BJ (cell line): ENCODE data around the gene RRP9. TPM values are rescaled to one million over a fixed set of nuclear protein-coding genes. Genes with fewer than 3 reads are reported as not detected.

Source experiments
- CTCF ChIA-PET: fragments of 350-600 bp; formaldehyde crosslinking; extraction: SDS; loops from one replicate; lab custom pipeline; 2021; ENCODE audit warnings: antibody characterized with exemption, inconsistent platforms; lab: Yijun Ruan, JAX
- POLR2A ChIA-PET: fragments of 300-600 bp; sonication (Branson Sonifier 250); formaldehyde crosslinking; extraction: SDS; loops from one replicate; lab custom pipeline; 2021; ENCODE audit warnings: antibody characterized with exemption; lab: Charles Lee
- DNase-seq: peaks from one replicate; pipeline ENCODE4 v3.0.0-alpha.2; 2011; ENCODE audit warnings: low read depth
- H3K27me3 ChIP-seq: 2 replicates; pipeline ENCODE4 v1.6.0; 2011; ENCODE audit warnings: low read length; ENCODE audit not compliant: control insufficient read depth, insufficient read depth
- H3K36me3 ChIP-seq: 2 replicates; pipeline ENCODE4 v1.5.1; 2011; ENCODE audit warnings: low read length; ENCODE audit not compliant: control insufficient read depth, insufficient read depth
- H3K4me3 ChIP-seq: 2 replicates; pipeline ENCODE4 v1.5.1; 2011; ENCODE audit warnings: low read depth, mild to moderate bottlenecking, control low read depth, low read length
- polyA plus RNA-seq: library from polyadenylated mRNA; depleted of rRNA; stranded (reverse); fragments of >200 nt; gene quantifications from 2 replicates; pipeline ENCODE4 v1.2.3, GENCODE V29; 2011
- TF ChIP-seq, protein P1 (sequence below): IDR thresholded peaks from 2 replicates; pipeline ENCODE4 v1.5.1; 2011; ENCODE audit warnings: low read depth, mild to moderate bottlenecking, control low read depth, inconsistent platforms, low read length, moderate library complexity; ENCODE audit not compliant: insufficient read depth

The RRP9 gene
- polyA plus RNA-seq, 1 experiment = 23.4 TPM

DNA sequence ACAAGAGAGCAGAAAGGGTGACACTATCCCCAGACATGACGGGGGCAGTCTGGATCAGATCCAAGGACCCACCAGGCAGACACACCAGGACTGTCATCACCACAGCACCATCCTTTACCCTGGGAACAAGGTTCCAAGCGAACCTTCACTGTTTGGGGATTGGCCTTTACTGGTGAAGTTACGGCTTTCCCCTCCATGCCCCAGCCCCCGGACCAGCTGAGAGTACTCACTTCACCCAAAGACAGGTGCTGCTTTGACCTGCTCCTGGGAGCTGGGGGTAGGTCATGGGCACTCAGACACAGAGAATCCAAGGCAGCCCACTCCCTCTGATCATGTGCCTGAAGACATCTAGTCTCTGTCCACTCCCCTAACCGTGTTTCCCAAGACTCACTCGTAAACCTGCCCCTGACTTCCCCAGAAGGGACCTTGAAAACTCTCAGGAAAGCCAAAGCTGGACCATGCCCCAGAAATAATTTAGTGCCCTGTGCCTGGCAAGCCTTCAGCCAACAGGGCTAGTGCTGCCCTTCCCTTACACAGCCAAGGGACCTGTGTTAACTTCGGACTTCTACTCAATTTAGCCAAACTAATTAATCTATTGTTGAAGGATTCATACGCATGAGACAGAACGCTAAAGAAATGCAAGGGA is 2.8 kb downstream of the RRP9 start:
- Histone ChIP-seq H3K27me3 (no peaks in the 10 kb centered on the region), H3K4me3 (no peak overlapping the region), H3K36me3 (peaks cover 30% of the 10 kb centered on the region)
- DNase-seq = no peak
- TF ChIP-seq, protein P1, sequence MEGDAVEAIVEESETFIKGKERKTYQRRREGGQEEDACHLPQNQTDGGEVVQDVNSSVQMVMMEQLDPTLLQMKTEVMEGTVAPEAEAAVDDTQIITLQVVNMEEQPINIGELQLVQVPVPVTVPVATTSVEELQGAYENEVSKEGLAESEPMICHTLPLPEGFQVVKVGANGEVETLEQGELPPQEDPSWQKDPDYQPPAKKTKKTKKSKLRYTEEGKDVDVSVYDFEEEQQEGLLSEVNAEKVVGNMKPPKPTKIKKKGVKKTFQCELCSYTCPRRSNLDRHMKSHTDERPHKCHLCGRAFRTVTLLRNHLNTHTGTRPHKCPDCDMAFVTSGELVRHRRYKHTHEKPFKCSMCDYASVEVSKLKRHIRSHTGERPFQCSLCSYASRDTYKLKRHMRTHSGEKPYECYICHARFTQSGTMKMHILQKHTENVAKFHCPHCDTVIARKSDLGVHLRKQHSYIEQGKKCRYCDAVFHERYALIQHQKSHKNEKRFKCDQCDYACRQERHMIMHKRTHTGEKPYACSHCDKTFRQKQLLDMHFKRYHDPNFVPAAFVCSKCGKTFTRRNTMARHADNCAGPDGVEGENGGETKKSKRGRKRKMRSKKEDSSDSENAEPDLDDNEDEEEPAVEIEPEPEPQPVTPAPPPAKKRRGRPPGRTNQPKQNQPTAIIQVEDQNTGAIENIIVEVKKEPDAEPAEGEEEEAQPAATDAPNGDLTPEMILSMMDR = no peak
- CTCF ChIA-PET = interaction anchor here (0.9 kb wide), 1 partner anchor 35 kb away, joined by 3 read pairs; the partner anchor contains the start of gene ABHD14B
- POLR2A ChIA-PET = no interaction called here

- H3K4me3 ChIP-seq = no peak overlapping the region
- TF ChIP-seq, protein P1 = no peak
- CTCF ChIA-PET = interaction anchor here (3.3 kb wide), 1 partner anchor 36 kb away, joined by 10 read pairs; the partner anchor contains the start of gene ABHD14B
- H3K27me3 ChIP-seq = no peaks in the 10 kb centered on the region
- H3K36me3 ChIP-seq = peaks cover 37% of the 10 kb centered on the region
- POLR2A ChIA-PET = no interaction called here
- no peak for DNase-seq
These were observed 3.9 kb downstream of the RRP9 start for GRCh38 chr3:51937611-51938450.

DNA sequence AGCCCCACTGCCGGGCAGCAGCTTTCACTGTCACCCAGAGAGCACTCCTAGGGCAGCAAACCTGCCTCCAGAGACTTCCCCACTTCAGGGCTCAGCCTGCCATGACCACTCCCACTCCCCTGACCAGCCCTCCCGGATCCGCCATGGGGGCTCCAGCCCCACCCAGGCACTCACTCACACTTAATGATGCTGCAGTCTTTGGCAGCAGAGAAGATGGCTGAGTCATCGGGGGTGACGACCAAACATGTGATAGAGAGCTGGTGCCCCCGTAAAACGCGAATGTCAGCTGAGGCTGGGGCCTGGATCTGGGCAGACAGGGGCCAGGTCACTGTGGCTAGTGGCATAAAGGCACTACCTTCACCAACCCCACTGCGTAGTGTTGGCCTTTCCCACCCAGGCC is 4.7 kb downstream of the RRP9 start:
- Histone ChIP-seq H3K27me3 (no peaks in the 10 kb centered on the region), H3K4me3 (no peak overlapping the region), H3K36me3 (peaks cover 39% of the 10 kb centered on the region)
- CTCF ChIA-PET = interaction anchor here (3.3 kb wide), 1 partner anchor 37 kb away, joined by 10 read pairs; the partner anchor contains the start of gene ABHD14B
- TF ChIP-seq, protein P1 = no peak
- POLR2A ChIA-PET = no interaction called here
- DNase-seq = no peak

GRCh38 chr3:51935886-51936755 is 5.6 kb downstream of the RRP9 start:
- POLR2A ChIA-PET = no interaction called here
- CTCF ChIA-PET = interaction anchor here (3.3 kb wide), 1 partner anchor 38 kb away, joined by 10 read pairs; the partner anchor contains the start of gene ABHD14B
- Histone ChIP-seq H3K36me3 (peaks cover 39% of the 10 kb centered on the region), H3K4me3 (no peak overlapping the region), H3K27me3 (no peaks in the 10 kb centered on the region)
- no peak for DNase-seq
- TF ChIP-seq, protein P1 = no peak
